ENCODE measurements around the gene LILRA6.
"Not testable (repeated sequence)": the region's sequence is repeated elsewhere in the genome, so short reads cannot be mapped to it uniquely, and the experiment has no call there.

LILRA6 gene

GRCh38 chr19:54207983-54208783 is 34.4 kb downstream of the LILRA6 start:
- DNase-seq, result peak in 33 of 51 donors; percentile 3 to 65 (median 35)

- no peak for DNase-seq
Observed at GRCh38 chr19:54207676-54207982, 35.0 kb downstream of the LILRA6 start.

GRCh38 chr19:54207193-54207592 is 35.4 kb downstream of the LILRA6 start:
- not testable (repeated sequence) for DNase-seq

GRCh38 chr19:54206831-54207177 is 35.8 kb downstream of the LILRA6 start:
- no peak for DNase-seq

- no peak for DNase-seq
Observed at GRCh38 chr19:54206030-54206830, 36.4 kb downstream of the LILRA6 start.

GRCh38 chr19:54204767-54205468 is 37.7 kb downstream of the LILRA6 start:
- no peak for DNase-seq

- no peak for DNase-seq
Observed at GRCh38 chr19:54203151-54203611, 39.4 kb downstream of the LILRA6 start.

GRCh38 chr19:54201980-54202379 is 40.6 kb downstream of the LILRA6 start:
- DNase-seq, result no peak

GRCh38 chr19:54201172-54201701 is 41.4 kb downstream of the LILRA6 start:
- DNase-seq, result no peak

- no peak for DNase-seq
Observed at GRCh38 chr19:54199401-54199800, 43.2 kb downstream of the LILRA6 start.

GRCh38 chr19:54197121-54197520 is 45.5 kb downstream of the LILRA6 start:
- no peak for DNase-seq

- no peak for DNase-seq
Observed at GRCh38 chr19:54196536-54196935, 46.1 kb downstream of the LILRA6 start.

- not testable (repeated sequence) for DNase-seq
Observed at GRCh38 chr19:54194463-54194862, 48.1 kb downstream of the LILRA6 start.

GRCh38 chr19:54193011-54193410 is 49.6 kb downstream of the LILRA6 start:
- no peak for DNase-seq

GRCh38 chr19:54191811-54192453 is 50.7 kb downstream of the LILRA6 start:
- peak in 1 of 51 donors; percentile 47 for DNase-seq

- DNase-seq, result peak in 44 of 51 donors; percentile 39 to 98 (median 90)
Observed at GRCh38 chr19:54191011-54191810, 51.4 kb downstream of the LILRA6 start, which contains the start of gene TSEN34. Gene TSEN34 (plus strand): TSS chr19:54191308. CDS start chr19:54191365, 57 bp downstream.

- DNase-seq, result peak; percentile 95 to 100 (median 99)
Observed at GRCh38 chr19:54190503-54191010, 52.0 kb downstream of the LILRA6 start.

GRCh38 chr19:54189735-54190502 is 52.7 kb downstream of the LILRA6 start:
- DNase-seq, result peak; percentile 98 to 100 (median 100)

GRCh38 chr19:54189145-54189734 is 53.4 kb downstream of the LILRA6 start, which contains the start of gene MBOAT7:
Gene MBOAT7 (minus strand): TSS chr19:54189580. CDS start chr19:54188508, 1,072 bp downstream.
- DNase-seq, result no peak
